ENCODE measurements around the gene PLA1A. TPM values are rescaled to one million over a fixed set of nuclear protein-coding genes. Genes with fewer than 3 reads are reported as not detected.
A peak's percentile ranks its signal among the peaks of the same experiment; 100 is the strongest.
"Not testable (repeated sequence)": the region's sequence is repeated elsewhere in the genome, so short reads cannot be mapped to it uniquely, and the experiment has no call there.

PLA1A gene
- 7.3 TPM for polyA plus RNA-seq (ENCODE audit: insufficient read length)
- long read RNA-seq, donor 1, partial matches to known transcripts, result 0 of 1 reads
- long read RNA-seq, donor 1, other reads (novel, unspliced or antisense), result 0 of 1 reads
- long read RNA-seq, donor 2, partial matches to known transcripts, result 0 of 2 reads
- long read RNA-seq, donor 2, other reads (novel, unspliced or antisense), result 0 of 2 reads
- long read RNA-seq, donor 3, partial matches to known transcripts, result 6 of 8 reads
- long read RNA-seq, donor 3, other reads (novel, unspliced or antisense), result 0 of 8 reads
- long read RNA-seq, donor 4, result 0 reads
- long read RNA-seq, donor 5, partial matches to known transcripts, result 6 of 8 reads
- long read RNA-seq, donor 5, other reads (novel, unspliced or antisense), result 0 of 8 reads
- long read RNA-seq, donor 6, partial matches to known transcripts, result 6 of 7 reads
- long read RNA-seq, donor 6, other reads (novel, unspliced or antisense), result 0 of 7 reads
- long read RNA-seq, donor 7, partial matches to known transcripts, result 0 of 2 reads
- long read RNA-seq, donor 7, other reads (novel, unspliced or antisense), result 0 of 2 reads
- long read RNA-seq, donor 8, partial matches to known transcripts, result 0 of 1 reads
- long read RNA-seq, donor 8, other reads (novel, unspliced or antisense), result 0 of 1 reads

DNA sequence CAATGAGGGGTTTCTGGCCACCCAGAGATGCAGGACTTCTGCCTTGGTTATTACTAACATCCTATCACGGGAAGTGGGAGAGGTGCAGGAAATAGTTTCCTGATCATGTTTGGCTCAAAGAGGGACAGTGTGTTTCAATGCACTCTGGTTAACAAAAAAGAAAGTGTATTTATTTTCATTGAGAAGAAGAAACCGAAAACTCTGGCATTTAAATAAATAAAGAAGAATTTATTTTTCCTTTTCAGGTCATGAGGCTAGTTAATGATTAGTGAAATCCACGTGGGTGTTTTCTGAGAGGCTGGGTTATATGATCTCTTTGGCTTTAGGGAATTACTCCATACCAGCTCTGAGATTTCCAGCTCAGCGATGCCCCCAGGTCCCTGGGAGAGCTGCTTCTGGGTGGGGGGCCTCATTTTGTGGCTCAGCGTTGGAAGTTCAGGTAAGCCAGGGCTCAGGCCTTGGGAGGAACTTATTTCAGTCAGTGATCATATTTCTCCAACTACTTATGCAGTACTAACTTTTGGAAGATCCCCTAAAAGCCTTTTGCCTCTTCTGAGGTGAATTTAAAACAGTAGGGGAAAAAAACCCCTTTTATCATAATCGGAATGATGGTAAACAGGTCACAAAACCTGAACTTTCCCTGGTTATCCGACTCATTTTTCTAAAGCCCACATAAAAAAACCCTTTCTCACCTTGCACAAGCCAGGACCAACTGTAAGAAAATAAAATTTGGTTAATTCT is at the start of gene PLA1A:
Gene PLA1A, plus strand, starts transcription at position 338 of the 741 bp plus-strand sequence. Its CDS starts 29 bp downstream, at position 367.
- peak; percentile 46 for DNase-seq

DNA sequence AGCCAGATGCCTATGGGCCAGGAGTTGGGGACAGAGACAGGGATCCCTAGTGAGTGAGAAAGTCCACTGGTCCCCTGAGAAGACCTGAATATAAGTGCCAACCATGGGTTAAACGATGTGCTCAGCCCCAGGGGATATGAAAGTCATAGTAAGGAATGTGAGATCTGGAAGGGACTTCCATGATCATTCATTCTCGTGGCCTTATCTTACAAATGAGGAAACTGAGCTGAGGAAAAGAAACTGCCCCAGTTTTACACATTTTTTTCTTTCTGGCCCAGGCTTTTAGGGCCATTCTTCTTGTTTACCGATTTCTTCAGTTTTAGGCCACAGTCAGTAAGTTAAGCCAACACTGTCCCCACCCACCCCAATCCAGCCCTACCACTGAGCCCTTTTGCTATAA is 49.3 kb upstream of the PLA1A start:
- DNase-seq, result no peak

GRCh38 chr3:119550192-119550910 is 47.3 kb upstream of the PLA1A start:
- DNase-seq, result no peak

DNA sequence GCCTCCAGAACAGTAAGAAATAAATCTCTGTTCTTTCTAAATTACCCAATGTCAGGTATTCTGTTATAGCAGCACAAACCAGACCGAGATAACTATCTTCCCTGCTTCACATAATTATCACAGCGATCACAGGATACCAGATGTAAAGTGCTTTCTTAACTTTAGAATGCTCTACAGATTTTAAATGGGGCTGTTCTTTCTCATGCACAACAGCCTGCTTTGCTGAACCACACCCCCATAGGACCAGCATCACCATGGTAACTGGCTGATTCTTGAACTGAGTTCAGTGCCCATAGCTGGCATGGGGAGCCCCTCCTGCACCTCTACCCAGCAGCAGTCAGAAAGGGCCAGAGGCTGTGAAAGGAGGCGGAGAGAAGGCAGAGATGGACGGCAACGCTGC is 46.1 kb upstream of the PLA1A start:
- no peak for DNase-seq

- DNase-seq, result not testable (repeated sequence)
Observed at GRCh38 chr3:119552928-119553327, 44.8 kb upstream of the PLA1A start.

GRCh38 chr3:119553823-119554415 is 43.8 kb upstream of the PLA1A start:
- DNase-seq, result no peak

GRCh38 chr3:119555309-119555735 is 42.4 kb upstream of the PLA1A start:
- DNase-seq, result no peak

DNA sequence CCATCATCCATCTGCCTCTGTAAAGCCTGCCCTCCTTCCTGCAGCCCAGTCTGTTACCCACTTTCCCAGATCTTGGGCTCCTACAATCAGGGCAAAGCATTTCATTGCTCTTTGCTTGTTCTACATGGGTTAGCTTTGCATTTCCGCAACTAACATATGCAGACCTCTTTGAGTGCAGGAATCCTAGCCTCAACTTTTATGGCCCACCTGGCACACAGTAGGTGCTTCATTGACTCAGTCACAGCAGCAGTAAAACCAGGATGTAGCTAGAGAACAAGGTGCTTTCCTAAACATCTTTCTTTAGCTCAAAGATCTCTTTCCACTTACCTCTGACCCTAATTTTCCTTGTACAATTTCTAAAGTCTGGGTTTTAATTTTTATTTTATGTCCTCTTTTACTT is 41.8 kb upstream of the PLA1A start:
- no peak for DNase-seq

DNA sequence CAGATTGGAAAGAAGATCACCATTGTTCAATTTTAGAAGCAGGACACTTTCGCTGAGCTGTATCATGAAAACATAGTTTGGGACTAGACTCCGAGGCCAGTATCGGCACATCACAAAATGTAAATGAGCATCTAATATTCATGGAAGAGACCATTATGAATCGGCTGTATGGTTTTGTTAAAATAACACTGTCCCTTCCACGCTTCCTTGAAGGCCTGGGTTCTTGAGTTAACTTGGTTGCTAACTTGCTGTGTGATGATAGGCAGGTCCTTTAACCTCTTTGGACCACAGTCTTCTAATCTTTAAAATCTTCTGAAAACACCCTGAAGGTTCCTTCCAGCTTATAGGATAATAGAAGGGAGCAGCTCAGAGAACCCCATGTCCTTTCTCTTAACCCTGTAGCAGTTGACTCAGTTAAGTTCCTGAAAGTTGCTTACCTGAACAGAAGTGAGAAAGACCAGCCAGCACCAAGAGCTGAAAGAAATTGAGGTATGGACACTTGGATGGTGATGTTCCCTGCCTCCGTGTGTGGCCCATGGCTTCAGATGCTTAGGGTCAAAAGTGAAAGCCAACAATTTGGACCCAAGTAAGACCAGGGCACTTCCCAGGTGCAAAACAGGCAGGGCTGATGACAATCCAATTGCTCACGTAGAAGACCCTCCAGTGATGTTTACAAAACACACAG is 40.4 kb upstream of the PLA1A start:
- no peak for DNase-seq

DNA sequence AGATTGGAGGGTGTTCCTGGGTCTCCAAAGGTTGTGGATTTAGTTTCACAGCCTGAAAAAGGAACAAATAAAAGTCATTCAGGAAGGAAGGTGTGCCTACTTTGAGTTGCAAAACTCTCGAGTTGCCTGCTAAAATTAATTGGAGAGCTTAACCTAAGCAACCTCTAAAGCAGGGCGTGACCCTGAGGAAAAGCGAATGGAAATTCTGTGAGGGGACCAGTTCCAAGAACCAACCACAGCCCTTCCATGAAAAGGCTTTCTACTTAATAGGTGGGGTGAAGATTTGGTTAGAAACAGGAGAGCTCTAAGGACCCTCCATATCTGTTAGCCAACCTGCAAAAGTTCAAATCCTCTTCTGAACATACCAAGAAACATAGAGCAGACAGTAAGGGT is 39.8 kb upstream of the PLA1A start:
- DNase-seq, result no peak

DNA sequence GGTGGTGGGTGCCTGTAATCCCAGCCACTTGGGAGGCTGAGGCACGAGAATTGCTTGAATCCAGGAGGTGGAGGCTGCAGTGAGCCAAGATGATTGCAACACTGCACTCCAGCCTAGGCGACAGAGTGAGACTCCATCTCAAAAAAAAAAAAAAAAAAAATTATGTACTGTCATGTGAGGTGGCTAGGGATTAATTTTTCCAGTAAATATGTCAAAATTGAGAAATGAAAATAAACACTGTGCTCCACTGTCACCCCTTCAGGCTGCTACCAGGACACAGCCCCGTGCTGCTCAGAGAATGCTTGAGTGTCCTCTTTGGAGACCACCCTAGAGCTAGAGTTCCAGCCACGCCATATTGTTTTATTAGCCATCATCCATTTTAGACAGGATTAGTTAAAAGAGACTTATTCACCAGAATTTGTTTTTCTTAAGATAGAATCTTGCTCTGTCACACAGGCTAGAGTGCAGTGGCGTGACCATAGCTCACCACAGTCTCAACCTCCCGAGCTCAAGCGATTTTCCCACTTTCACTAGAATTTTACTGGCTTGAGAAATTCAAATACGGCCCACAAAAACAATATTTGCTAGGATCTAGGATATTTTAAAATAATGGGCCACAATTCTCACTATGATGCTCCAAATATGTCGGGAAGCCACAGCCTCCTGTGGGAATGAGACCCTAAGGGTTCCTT is 38.9 kb upstream of the PLA1A start:
- DNase-seq, result no peak

DNA sequence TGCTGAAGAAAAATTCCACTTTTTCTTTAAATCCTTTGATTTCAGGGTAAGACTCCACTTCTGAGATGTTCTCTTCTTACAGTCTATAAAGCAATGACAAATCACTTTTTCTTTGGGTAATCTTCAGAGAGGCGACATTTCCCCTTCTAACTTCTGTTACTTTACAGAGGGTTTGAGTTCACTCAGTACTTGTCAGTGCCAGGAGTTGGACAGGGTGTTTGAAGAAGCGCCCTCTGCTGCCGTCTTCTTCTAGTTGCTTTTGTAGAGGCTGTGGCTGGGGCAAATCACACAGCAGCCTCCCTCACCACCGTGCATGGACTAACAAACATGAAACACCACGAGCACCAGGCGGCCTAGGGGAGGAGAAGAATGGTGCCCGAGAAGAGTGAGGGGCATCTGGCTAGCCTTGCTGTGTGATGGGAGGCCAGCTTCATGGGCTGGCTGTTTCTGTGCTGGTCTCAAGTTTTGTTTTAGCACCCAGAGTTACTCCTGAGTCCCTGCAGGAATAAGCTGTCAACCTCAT is 38.2 kb upstream of the PLA1A start, which contains the start of gene CD80:
Gene CD80, minus strand, starts transcription at position 174 of the 523 bp plus-strand sequence. CDS start 1,886 bp downstream, outside the sequence.
- DNase-seq, result no peak

GRCh38 chr3:119560160-119560559 is 37.5 kb upstream of the PLA1A start:
- DNase-seq, result no peak

GRCh38 chr3:119562307-119562961 is 35.3 kb upstream of the PLA1A start:
- no peak for DNase-seq

DNA sequence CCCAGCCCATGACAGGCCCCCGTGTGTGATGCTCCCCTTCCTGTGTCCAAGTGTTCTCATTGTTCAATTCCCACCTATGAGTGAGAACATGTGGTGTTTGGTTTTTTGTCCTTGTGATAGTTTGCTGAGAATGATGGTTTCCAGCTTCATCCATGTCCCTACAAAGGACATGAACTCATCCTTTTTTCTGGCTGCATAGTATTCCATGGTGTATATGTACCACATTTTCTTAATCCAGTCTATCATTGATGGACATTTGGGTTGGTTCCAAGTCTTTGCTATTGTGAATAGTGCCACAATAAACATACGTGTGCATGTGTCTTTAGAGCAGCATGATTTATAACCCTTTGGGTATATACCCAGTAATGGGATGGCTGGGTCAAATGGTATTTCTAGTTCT is 34.4 kb upstream of the PLA1A start:
- not testable (repeated sequence) for DNase-seq

DNA sequence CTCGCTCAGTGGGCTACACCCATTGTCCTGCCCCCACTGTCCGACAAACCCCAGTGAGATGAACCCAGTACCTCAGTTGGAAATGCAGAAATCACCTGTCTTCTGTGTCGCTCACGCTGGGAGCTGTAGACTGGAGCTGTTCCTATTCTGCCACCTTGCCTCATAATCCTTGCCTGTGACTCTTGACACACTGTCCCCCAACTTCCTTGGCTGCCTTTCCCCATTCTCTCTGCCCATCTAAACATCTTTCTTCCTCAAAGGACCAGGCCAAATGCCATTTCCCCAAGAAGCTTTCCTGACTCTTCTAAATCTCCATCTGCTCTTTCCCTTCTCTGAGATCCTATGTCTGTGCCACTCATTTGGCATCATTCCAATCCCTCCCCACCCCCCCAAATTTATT is 28.5 kb upstream of the PLA1A start:
- no peak for DNase-seq

- no peak for DNase-seq
Observed at GRCh38 chr3:119570229-119570628, 27.5 kb upstream of the PLA1A start.

- DNase-seq, result no peak
Observed at GRCh38 chr3:119571230-119571629, 26.5 kb upstream of the PLA1A start.

DNA sequence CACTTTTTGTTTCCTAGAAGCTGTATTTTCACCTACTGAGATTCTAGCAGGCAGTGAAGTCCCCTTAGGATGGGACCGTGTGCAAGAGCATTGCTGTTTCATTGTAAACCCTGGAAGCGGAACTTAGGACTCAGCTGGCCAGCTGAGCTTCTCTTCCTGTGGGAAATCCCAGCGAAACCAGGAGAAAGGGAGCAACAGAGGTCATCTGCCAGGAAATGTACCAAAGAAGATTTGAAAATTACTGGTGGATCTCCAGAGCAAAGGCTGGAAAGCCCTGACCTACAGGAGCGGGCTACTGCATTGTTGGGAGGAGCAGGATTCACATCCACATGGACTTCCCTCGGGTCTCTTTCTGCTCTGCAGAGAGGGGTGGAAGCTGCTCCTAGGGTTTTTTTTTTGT is 26.0 kb upstream of the PLA1A start:
- DNase-seq, result no peak

- DNase-seq, result no peak
Observed at GRCh38 chr3:119575507-119575906, 22.2 kb upstream of the PLA1A start.

Data from left kidney (tissue), 8 donors.